Karpas-422 (cell line): ENCODE data around the gene MGAT4A. TPM values are rescaled to one million over a fixed set of nuclear protein-coding genes. Genes with fewer than 3 reads are reported as not detected.
"Not testable (repeated sequence)": the region's sequence is repeated elsewhere in the genome, so short reads cannot be mapped to it uniquely, and the experiment has no call there.

ENCODE experiments used
- DNase-seq: peaks from one replicate; pipeline ENCODE4 v3.0.0-alpha.2; 2015
- H2AFZ ChIP-seq: fragments of 200-600 bp; sonication (generic); 2 replicates; pipeline ENCODE4 v1.6.1; 2014; ENCODE audit warnings: antibody characterized with exemption, low read length, mixed read lengths
- H3K27ac ChIP-seq: fragments of 200-600 bp; sonication (generic); 2 replicates; pipeline ENCODE4 v1.5.1; 2014; ENCODE audit warnings: mild to moderate bottlenecking, low read length, moderate library complexity
- H3K27me3 ChIP-seq: fragments of 200-600 bp; sonication (generic); 2 replicates; pipeline ENCODE4 v1.6.1; 2014; ENCODE audit warnings: low read length, mixed read lengths
- H3K36me3 ChIP-seq: fragments of 200-600 bp; sonication (generic); 2 replicates; pipeline ENCODE4 v1.6.1; 2014; ENCODE audit warnings: low read length, mixed read lengths; ENCODE audit not compliant: insufficient read depth
- H3K4me1 ChIP-seq: fragments of 200-600 bp; sonication (generic); 2 replicates; pipeline ENCODE4 v1.6.1; 2014; ENCODE audit warnings: mild to moderate bottlenecking, low read length, mixed read lengths
- H3K4me2 ChIP-seq: fragments of 200-600 bp; sonication (generic); 2 replicates; pipeline ENCODE4 v1.6.1; 2014; ENCODE audit warnings: low read length, low read depth, mild to moderate bottlenecking; ENCODE audit not compliant: poor library complexity, severe bottlenecking
- H3K4me3 ChIP-seq: fragments of 200-600 bp; sonication (generic); 2 replicates; pipeline ENCODE4 v1.5.1; 2014; ENCODE audit warnings: mild to moderate bottlenecking, antibody characterized with exemption, low read length, mixed read lengths
- H3K79me2 ChIP-seq: fragments of 200-600 bp; sonication (generic); 2 replicates; pipeline ENCODE4 v1.6.1; 2014; ENCODE audit warnings: mild to moderate bottlenecking, low read length, mixed read lengths
- H3K9ac ChIP-seq: fragments of 200-600 bp; sonication (generic); 2 replicates; pipeline ENCODE4 v1.6.0; 2014; ENCODE audit warnings: low read length
- H3K9me2 ChIP-seq: fragments of 200-600 bp; sonication (generic), shearing (Covaris generic); replicated peaks from 2 replicates; pipeline ENCODE4 v1.6.0; 2014; ENCODE audit warnings: mild to moderate bottlenecking, low read length, moderate library complexity; ENCODE audit not compliant: insufficient read depth
- H3K9me3 ChIP-seq: fragments of 300-700, 200-600 bp; sonication (generic); 2 replicates; pipeline ENCODE4 v1.6.1; 2014; ENCODE audit warnings: low read length, mixed read lengths
- H4K20me1 ChIP-seq: fragments of 200-600 bp; sonication (generic); 2 replicates; pipeline ENCODE4 v1.6.1; 2014; ENCODE audit warnings: mild to moderate bottlenecking, antibody characterized with exemption, low read length, low read depth; ENCODE audit not compliant: insufficient read depth
- total RNA-seq: library from RNA; depleted of rRNA; stranded (reverse); fragments of >200 nt; shearing (Covaris generic); gene quantifications from 2 replicates; pipeline ENCODE4 v1.2.3, GENCODE V29; 2014; ENCODE audit warnings: low replicate concordance

Gene MGAT4A
- total RNA-seq, 1 experiment from 2014 or later = 0.15 TPM

GRCh38 chr2:98731894-98732349, 990 bp upstream of the MGAT4A start:
- H3K27ac ChIP-seq = no peak overlapping the region
- no peaks in the 10 kb centered on the region for H3K79me2 ChIP-seq
- H2AFZ ChIP-seq = no peak overlapping the region
- DNase-seq = no peak
- no peak overlapping the region for H3K9ac ChIP-seq
- H3K36me3 ChIP-seq = no peaks in the 10 kb centered on the region
- no peaks in the 10 kb centered on the region for H3K9me2 ChIP-seq
- no peaks in the 10 kb centered on the region for H4K20me1 ChIP-seq
- no peaks in the 10 kb centered on the region for H3K27me3 ChIP-seq
- no peak overlapping the region for H3K4me3 ChIP-seq
- H3K4me1 ChIP-seq = peaks cover 19% of the 10 kb centered on the region
- no peaks in the 10 kb centered on the region for H3K9me3 ChIP-seq
- H3K4me2 ChIP-seq = peak overlapping the region; percentile 55

DNA sequence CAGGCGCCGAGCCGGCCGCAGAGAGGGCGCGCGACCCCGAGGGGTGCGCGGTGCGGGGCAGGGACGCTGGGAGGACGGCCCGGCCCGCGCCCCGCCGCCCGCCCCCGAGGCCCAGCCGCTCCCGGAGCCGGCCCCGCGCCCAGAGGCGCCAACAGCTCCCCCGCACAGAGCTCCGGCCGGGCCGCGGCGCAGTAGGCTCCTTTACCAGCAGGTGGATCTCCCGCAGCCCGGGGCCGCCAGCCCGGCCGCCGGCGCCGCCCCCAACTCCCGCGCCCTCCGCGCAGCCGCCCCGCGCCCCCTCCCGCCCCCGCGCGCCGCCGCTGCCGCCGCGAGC, 258 bp downstream of the MGAT4A start:
- peak; percentile 60 for DNase-seq
- Histone ChIP-seq H3K27ac (no peak overlapping the region), H3K79me2 (no peaks in the 10 kb centered on the region), H3K36me3 (no peaks in the 10 kb centered on the region), H4K20me1 (no peaks in the 10 kb centered on the region), H3K4me2 (peak overlapping the region; percentile 61), H3K9me3 (no peaks in the 10 kb centered on the region), H3K9ac (peak overlapping the region; percentile 22; the same call in 1 of the 2 replicates), H3K4me1 (peaks cover 19% of the 10 kb centered on the region), H3K27me3 (no peaks in the 10 kb centered on the region), H3K9me2 (no peaks in the 10 kb centered on the region), H3K4me3 (peak overlapping the region; percentile 47; the same call in 1 of the 2 replicates), H2AFZ (peak overlapping the region; percentile 42; the same call in 1 of the 2 replicates)

DNA sequence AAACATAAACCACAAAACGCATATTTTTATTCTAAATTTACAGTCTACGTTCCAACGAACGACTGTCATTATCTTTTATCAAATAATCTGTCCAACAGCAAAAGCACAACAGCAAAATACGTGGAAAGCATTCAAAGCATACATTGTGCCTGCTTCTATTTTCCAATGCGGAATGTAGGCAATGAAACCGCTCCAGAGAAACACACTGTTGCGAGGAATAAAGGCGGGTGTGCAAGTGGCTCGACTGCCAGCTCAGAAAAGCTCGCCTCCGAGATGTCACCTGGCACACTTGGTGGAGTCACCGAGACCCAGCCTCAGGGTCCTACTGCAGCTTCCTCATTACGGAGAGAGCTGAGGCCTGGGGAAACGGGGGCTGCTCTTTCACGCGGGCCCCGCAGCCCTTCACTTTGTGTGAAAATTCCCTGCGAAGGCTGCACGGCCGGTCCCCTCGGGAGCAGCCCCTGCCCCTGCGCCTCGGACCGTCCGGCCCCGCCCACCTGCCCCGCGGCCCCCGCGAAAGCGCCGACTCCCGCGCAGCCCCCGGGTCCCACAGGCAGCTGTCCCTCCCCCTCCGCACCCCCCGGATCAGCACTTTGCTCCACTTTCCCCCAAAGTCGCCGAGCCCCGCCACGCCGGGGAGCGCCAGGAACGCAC, 752 bp downstream of the MGAT4A start:
- H4K20me1 ChIP-seq = no peaks in the 10 kb centered on the region
- no peaks in the 10 kb centered on the region for H3K9me2 ChIP-seq
- H3K27ac ChIP-seq = no peak overlapping the region
- H3K36me3 ChIP-seq = no peaks in the 10 kb centered on the region
- peak overlapping the region; percentile 61 for H3K4me2 ChIP-seq
- no peaks in the 10 kb centered on the region for H3K9me3 ChIP-seq
- H3K27me3 ChIP-seq = no peaks in the 10 kb centered on the region
- H2AFZ ChIP-seq = peak overlapping the region; percentile 42; the same call in 1 of the 2 replicates
- H3K9ac ChIP-seq = peak overlapping the region; percentile 22; the same call in 1 of the 2 replicates
- H3K79me2 ChIP-seq = no peaks in the 10 kb centered on the region
- no peak for DNase-seq
- H3K4me1 ChIP-seq = peaks cover 19% of the 10 kb centered on the region
- peak overlapping the region; percentile 47 for H3K4me3 ChIP-seq

DNA sequence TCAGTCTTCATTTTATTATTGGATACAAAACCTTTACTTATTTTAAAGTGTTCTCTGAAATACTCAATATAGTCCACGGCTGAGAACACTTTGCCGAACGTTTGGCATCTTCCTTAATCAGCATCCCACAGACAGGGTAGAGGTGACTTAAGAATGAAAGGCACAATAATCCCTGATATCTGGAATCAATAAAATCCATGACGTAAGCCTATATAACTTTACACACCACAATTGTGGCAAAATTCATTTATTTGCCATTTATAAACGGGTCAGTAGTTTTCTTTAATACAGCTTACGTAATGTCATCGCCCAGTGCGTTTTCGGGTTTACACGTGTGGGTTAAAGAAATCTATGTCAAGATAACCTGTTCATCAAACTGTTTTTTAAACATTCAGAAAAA, 1.3 kb downstream of the MGAT4A start:
- Histone ChIP-seq H3K9me3 (no peaks in the 10 kb centered on the region), H3K27ac (no peak overlapping the region), H2AFZ (0 out of 2 replicates have a peak overlapping the region, but pooled peaks have one; percentile 42), H3K4me3 (peak overlapping the region; percentile 47; the same call in 1 of the 2 replicates), H3K4me1 (peaks cover 19% of the 10 kb centered on the region), H3K9me2 (no peaks in the 10 kb centered on the region), H3K27me3 (no peaks in the 10 kb centered on the region), H3K79me2 (no peaks in the 10 kb centered on the region), H3K9ac (no peak overlapping the region), H3K36me3 (no peaks in the 10 kb centered on the region), H3K4me2 (peak overlapping the region; percentile 61), H4K20me1 (no peaks in the 10 kb centered on the region)
- DNase-seq = no peak

DNA sequence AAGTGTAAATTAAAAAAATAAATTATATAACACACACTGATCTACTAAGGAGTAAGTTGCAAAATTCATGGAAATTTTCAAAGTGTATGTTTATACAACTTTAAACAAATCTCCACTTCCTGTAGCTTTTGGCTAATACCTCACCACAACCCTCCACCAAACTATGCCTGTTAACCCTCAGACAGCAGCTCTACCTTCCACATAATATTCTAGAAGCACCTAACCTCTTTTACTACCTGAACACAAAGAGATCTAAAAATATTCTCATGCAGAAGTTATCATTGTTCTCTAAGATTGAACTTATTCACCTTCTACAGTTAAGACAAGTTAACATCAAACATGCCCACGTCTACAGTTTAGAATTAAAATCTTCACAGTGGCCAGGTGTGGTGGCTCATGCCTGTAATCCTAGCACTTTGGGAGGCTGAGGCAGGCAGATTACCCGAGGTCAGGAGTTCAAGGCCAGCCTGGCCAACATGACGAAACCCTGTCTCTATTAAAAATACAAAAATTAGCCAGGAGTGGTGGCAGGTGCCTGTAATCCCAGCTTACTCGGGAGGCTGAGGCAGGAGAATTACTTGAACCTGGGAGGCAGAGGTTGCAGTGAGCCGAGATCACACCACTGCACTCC, 2.7 kb downstream of the MGAT4A start:
- H3K4me1 ChIP-seq = peaks cover 19% of the 10 kb centered on the region
- not testable (repeated sequence) for H3K4me2 ChIP-seq, H3K27me3 ChIP-seq, H2AFZ ChIP-seq, H3K9me3 ChIP-seq, H3K4me3 ChIP-seq, H3K9ac ChIP-seq, H3K79me2 ChIP-seq, H3K9me2 ChIP-seq, H3K27ac ChIP-seq, DNase-seq, H4K20me1 ChIP-seq, H3K36me3 ChIP-seq

DNA sequence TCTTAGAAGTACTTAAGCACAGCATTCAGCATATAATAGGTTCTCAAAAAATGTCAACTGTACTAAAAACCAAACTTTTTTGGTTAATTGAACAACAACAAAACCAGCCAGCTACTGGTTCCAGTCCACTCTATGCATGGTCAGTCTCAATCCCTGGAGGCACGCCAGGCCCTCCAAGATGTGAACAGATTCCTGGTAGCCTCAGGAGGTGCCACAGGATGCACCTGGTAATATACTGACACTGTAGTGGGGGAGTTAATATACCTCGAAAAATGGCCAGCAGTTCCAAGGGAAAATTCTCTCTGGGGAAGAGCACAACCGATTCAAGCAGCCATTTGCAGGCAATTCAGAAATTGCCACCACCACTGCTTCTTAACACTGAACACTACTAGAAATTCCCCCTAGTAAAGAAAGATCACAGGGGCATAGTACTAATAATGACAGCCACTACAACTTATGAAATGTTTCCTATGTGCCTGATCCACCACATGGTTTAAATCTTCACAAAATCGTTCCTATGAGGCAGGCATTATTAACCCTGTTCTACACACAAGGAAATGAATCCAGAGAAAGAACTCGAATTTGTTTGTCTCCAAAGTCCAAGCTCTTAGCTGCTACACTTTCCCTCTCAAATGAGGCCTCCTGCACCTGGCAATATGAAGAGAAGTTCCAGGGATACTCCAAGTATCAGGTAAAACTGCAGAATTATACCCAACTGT, 3.4 kb downstream of the MGAT4A start:
- H2AFZ ChIP-seq = no peak overlapping the region
- no peaks in the 10 kb centered on the region for H3K36me3 ChIP-seq
- H3K27ac ChIP-seq = no peak overlapping the region
- DNase-seq = no peak
- H3K79me2 ChIP-seq = no peaks in the 10 kb centered on the region
- H3K9me3 ChIP-seq = no peaks in the 10 kb centered on the region
- H3K4me2 ChIP-seq = no peak overlapping the region
- H3K4me1 ChIP-seq = peaks cover 19% of the 10 kb centered on the region
- no peak overlapping the region for H3K4me3 ChIP-seq
- no peaks in the 10 kb centered on the region for H3K27me3 ChIP-seq
- no peaks in the 10 kb centered on the region for H3K9me2 ChIP-seq
- H3K9ac ChIP-seq = no peak overlapping the region
- H4K20me1 ChIP-seq = no peaks in the 10 kb centered on the region

- H3K4me2 ChIP-seq = no peak overlapping the region
- H3K9ac ChIP-seq = no peak overlapping the region
- no peak overlapping the region for H3K27ac ChIP-seq
- no peaks in the 10 kb centered on the region for H3K36me3 ChIP-seq
- no peak overlapping the region for H3K4me3 ChIP-seq
- H3K79me2 ChIP-seq = no peaks in the 10 kb centered on the region
- no peaks in the 10 kb centered on the region for H3K9me2 ChIP-seq
- no peaks in the 10 kb centered on the region for H3K27me3 ChIP-seq
- no peaks in the 10 kb centered on the region for H4K20me1 ChIP-seq
- H2AFZ ChIP-seq = no peak overlapping the region
- H3K9me3 ChIP-seq = no peaks in the 10 kb centered on the region
- DNase-seq = no peak
- peaks cover 19% of the 10 kb centered on the region for H3K4me1 ChIP-seq
Observed at GRCh38 chr2:98726735-98727368, 4.1 kb downstream of the MGAT4A start.

DNA sequence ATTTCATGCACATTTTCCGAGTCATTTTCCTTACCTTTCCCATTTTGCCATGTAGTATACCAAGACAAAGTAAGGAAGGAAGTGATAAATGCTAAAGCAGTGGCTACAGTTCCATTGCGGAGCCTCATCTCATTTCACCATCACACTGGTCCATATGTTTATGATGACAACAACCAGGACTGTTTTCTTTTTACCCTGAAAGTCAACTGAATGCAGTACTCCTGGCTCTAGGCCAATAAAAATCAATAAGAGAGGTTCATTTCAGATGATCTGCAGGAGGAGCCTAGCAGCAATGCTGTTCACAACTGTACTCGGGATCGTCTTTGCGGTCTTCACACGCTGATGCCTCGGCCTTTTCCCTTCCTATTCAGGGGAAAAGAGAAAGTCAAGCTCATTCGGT, 4.7 kb downstream of the MGAT4A start:
- Histone ChIP-seq H3K9me3 (no peaks in the 10 kb centered on the region), H3K4me2 (no peak overlapping the region), H4K20me1 (no peaks in the 10 kb centered on the region), H3K4me1 (peaks cover 13% of the 10 kb centered on the region), H3K9ac (no peak overlapping the region), H2AFZ (no peak overlapping the region), H3K4me3 (no peak overlapping the region), H3K27ac (no peak overlapping the region), H3K9me2 (no peaks in the 10 kb centered on the region), H3K36me3 (no peaks in the 10 kb centered on the region), H3K79me2 (no peaks in the 10 kb centered on the region), H3K27me3 (no peaks in the 10 kb centered on the region)
- no peak for DNase-seq
